Measurements from ENCODE around the gene KLF16.

Gene KLF16

GRCh38 chr19:1855828-1856255 is 7.5 kb downstream of the KLF16 start:
- peak overlapping the region; percentile 34 for H3K4me3 ChIP-seq (ENCODE audit: low read depth, low read length)
- no peak for TF ChIP-seq CTCF (conservative IDR thresholded peaks at IDR 0.05; ENCODE audit: low read depth, low read length)
- no peak for DNase-seq (ENCODE audit: low read depth)

GRCh38 chr19:1855040-1855827 is 8.1 kb downstream of the KLF16 start:
- H3K4me3 ChIP-seq (ENCODE audit: low read depth, low read length) = peak overlapping the region; percentile 34
- peak; percentile 82 for DNase-seq (ENCODE audit: low read depth)

GRCh38 chr19:1854542-1855039 is 8.8 kb downstream of the KLF16 start:
- H3K4me3 ChIP-seq (ENCODE audit: low read depth, low read length) = no peak overlapping the region
- DNase-seq (ENCODE audit: low read depth) = no peak
- no peak for TF ChIP-seq CTCF (conservative IDR thresholded peaks at IDR 0.05; ENCODE audit: low read depth, low read length)

More at GRCh38 chr19:1855040-1855827, 8.1 kb downstream of the KLF16 start:
- no peak for TF ChIP-seq CTCF (conservative IDR thresholded peaks at IDR 0.05; ENCODE audit: low read depth, low read length)

DNA sequence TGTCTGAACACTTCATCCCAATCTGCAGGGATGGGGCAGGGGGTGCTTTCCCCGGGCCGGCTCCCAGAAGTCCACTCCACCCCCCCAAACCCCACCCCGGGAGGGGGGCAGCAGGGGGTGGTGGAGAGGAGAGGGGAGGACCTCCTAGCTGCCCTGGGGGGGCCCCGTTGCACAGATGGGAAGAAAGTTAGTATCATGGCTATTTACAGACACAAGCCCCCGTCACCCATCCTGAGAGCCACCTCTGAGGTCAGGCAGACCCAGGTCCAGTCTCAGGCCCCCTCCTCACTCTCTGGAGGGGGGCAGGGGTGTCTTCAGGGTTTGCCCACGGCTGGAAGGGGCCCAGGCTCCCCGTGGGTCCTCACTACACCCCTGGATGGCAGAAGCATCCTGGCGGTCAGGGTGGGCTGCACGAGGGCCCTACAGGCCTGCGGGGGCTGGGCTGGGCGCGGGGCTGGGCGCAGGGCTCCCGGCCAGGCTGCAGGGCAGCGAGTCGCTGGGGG is 9.3 kb downstream of the KLF16 start:
- no peak for TF ChIP-seq CTCF (conservative IDR thresholded peaks at IDR 0.05; ENCODE audit: low read depth, low read length)
- no peak for DNase-seq (ENCODE audit: low read depth)
- no peak overlapping the region for H3K4me3 ChIP-seq (ENCODE audit: low read depth, low read length)

DNA sequence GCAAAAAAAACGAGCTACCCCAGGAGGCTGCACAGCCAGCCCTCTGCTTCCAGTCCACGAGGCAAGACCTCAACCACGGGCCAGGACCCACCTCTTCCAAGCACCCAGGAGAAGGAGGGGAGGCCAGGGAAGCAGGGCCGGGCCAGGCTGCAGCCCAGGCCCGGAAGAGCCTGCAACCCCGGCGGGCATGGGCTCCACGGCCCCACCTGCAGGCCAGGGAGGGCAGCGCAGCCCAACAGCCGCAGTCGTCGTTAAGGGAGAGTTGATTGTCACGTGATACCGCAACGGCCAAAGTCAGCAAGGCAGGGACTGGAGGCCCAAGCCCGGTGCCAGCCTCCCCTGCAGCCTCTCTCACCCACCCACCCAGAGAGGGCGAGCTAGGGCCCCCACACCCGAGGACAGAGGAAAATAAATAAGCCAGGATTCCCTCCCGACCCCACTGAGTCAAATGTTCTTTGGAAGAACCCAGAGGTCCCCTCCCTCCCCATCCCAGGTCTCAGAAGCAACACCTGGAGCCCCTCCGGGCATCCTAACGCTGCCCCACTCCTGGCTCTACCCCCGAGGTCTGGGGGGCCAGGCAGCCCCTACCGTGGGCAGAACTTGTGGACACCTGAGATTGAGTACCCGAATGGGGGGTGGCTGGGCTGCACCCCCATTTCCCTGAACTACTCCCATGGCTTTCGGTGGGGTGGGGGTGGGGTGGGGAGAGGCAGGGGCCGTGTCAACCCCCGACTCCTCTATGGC is 9.9 kb downstream of the KLF16 start:
- peak; percentile 81 for DNase-seq (ENCODE audit: low read depth)
- H3K4me3 ChIP-seq (ENCODE audit: low read depth, low read length) = no peak overlapping the region
- peak; percentile 82 for TF ChIP-seq CTCF (conservative IDR thresholded peaks at IDR 0.05; ENCODE audit: low read depth, low read length)

DNA sequence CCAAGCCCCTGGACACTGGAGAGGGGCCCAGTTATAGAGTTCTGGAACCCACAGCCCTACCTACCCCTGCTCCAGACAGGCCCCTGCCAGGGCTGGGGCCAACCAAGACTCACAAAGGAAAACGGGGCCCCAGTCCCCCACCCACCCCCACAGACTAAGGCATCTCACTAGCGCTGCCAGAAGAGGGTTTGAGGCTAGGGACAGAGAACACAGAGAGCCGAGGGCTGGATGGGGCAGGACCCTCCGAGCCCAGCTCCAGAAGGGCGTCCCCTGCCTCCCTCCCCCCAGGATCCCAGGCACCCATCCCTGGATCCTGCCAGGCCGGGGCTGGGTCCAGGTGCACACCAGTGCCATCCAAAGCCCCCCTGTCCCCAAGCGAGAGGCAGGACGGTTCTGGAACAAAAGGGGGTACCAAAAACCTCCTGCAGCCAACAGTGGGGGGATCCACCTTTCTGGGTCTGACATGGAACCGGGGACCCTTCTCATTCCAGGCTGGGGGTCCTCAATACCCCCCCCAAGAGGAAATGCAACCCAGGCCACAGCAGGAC is 10.7 kb downstream of the KLF16 start:
- no peak for TF ChIP-seq CTCF (conservative IDR thresholded peaks at IDR 0.05; ENCODE audit: low read depth, low read length)
- H3K4me3 ChIP-seq (ENCODE audit: low read depth, low read length) = no peak overlapping the region
- DNase-seq (ENCODE audit: low read depth) = no peak

Measured in choroid plexus epithelial cell (primary cell).